HL-60/S4 treated with retinoic acid at 250 ng/mL for 4 days and 3 days (cell line): Measurements from ENCODE around the gene RNF227.

Source experiments
- in situ Hi-C: fragments of 300-500 bp; cut with MboI; formaldehyde crosslinking; loops from 2 replicates; pipeline ENCODE4 v1.7.0; 2022; ENCODE audit warnings: low sequenced_read_pairs

Gene RNF227

DNA sequence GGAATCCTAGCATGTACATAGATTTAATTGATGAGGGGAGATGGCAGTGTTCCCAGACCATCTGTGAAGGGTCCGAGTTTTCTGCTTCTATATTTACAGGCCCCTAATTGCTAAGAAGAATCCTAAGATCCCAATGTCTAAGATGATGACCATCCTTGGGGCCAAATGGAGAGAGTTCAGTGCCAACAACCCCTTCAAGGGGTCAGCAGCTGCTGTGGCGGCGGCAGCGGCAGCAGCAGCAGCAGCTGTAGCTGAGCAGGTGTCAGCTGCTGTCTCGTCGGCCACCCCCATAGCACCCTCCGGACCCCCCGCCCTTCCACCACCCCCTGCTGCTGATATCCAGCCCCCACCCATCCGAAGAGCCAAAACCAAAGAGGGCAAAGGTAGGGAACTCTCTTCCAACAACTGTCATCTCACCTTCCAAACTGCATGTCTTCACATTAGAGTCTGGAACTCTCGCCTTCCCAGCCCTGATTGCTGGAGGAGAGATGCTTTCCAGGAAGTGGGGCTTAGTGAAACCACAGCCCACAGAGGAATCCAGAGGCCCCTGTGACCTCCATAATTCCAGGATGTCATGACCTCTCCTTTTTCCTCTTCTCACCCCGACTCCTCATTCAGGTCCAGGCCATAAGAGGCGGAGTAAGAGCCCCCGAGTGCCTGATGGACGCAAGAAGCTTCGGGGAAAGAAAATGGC, 22.8 kb downstream of the RNF227 start:
- in situ Hi-C loops = no loop called here

DNA sequence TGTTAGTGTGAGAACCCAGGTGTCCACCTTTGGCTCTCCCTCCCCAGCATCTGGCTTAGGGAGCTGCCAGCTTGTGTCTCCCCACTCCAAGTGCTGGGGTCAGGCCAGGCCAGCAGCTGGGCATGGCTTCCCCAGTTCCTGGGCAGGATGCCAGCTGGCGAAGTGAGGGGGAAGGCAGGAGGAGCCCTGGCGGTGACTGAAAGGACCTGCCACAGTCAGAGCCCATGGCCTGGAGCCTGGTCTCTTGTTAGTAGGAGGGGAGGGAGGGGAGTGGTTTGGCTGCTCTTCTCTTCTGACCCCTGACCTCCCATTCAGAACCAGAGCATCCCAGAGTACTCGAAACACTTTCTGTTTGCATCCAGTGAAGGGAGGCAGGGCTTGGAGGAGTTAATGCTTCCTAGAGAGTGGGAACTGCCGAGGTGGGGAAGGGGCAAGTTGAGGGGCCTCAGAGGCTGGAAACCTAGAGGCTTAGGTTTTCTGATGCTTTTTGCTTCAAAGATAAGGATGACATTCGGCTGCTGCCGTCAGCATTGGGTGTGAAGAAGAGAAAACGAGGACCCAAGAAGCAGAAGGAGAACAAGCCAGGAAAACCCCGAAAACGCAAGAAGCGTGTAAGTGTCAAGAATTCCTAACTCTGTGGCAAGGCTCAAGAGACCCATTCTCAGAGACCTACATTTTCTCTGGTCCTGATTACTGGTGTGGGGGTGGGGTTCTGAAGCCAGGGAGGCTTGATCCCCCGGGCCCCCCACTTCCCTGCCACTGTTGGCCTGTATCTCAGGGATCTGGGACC, 26.7 kb downstream of the RNF227 start:
- in situ Hi-C loops = no loop called here

DNA sequence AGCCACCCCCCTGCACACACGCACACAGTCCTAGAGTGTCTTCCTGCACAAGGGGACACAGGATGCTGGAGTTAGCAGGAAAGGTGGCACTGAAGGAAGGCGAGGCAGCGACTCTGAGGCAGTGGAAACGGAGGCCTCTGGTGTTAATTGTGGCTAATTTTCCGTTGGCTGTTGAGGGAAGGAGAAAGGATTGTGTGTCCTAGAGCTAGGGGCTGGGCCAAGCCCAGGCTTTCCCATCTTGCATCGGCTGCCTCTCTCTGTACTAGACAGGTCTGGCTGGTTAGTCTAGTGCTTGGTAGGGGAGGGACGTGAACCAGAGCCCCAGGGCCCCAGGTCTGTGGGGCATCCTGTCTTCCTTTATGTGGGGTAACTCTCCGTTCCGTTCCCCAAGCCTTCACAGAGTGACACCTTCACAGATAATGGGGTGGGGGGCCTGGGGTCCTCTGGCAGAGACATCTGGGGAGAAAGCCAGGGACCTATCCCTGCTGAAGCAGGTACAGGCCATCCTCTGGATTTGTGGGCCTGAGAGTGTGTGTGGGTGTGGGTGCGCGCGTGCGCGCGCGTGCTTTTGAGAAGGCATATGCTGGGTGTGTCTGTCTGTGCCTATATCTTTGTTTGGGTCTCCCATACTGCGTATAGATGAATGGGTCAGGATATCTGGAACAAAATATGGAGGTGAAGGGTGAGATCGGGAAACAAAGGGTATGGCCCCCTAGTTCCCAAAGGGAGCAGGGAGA, 27.7 kb downstream of the RNF227 start, which contains the start of gene CHD3:
Gene CHD3, plus strand, starts transcription at position 606 of the 737 bp plus-strand sequence. CDS start 212 bp downstream, outside the sequence.
- in situ Hi-C loops = no loop called here

- in situ Hi-C loops = no loop called here
Measured at GRCh38 chr17:7887482-7888183, 28.5 kb downstream of the RNF227 start.

GRCh38 chr17:7887038-7887481, 29.0 kb downstream of the RNF227 start:
- in situ Hi-C loops = no loop called here

DNA sequence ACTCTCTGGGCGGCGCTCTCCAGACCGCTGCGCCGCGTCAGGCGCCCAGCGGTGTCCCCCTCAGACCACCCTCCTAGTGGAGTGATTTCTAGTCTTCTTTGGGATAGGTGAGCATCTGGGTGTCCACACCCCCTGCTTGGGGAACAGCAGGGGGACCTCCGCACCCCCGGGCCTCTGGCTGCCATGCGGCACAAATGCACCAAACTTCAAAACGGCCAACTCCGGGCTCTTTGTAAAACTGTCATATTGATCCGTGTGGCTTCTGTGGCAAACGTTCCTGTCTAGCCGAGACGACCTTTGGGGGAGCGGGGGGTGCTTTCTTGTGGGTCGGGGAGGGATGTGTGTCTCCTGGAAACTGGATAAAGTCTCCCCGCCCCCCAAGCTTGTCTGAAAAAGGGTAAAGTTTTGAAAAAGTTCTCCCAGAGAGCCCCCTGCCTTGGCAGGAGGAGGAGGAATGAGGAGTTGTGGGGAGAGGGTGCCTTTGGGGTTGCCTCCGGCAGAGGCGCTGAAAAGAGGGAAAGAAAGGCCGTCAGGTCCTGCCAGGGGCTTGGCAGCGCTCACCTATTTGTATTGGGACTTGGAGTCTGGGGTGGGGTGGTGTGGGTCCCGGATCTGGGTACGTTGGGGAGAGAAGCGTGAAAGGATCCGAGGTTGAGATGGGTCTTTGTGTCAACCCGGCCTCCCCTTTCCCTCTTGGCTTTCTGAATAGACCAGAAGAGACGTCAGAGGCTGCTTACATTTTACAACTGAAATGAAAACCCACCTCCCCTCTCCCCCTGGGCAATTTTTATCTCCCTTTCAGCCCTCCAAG, 29.7 kb downstream of the RNF227 start:
- in situ Hi-C loops = no loop called here

- in situ Hi-C loops = no loop called here
Measured at GRCh38 chr17:7885367-7886226, 30.5 kb downstream of the RNF227 start.

DNA sequence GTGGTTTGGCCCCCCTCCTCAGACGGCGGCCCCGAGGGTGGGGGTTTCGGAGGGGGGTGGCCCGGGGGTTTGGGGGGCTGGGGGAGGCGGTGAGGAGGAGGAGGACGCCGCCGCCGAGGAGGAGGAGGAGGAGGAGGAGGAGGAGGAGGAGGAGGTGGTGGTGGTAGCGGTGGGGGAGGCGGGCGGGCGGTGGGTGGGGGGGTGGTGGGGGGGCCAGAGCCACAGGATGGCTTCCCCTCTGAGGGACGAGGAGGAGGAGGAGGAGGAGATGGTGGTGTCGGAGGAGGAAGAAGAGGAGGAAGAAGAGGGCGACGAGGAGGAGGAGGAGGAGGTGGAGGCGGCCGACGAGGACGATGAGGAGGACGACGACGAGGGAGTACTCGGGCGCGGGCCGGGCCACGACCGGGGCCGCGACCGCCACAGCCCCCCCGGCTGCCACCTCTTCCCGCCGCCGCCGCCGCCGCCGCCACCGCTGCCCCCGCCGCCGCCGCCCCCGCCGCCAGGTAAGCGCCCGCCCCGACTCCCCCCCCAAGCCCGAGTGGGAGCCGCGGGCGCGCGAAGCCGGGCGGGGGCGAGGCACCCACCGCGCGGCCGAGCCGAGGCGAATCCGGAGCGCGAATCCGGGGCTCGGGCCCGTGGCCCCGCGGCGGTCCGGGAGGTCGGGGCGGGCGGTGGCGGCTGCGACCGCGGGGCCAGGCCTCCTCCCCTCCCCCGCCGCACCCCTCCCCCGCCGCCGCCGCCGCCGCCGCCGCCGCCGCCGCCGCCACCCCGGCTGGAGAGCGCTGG, 31.3 kb downstream of the RNF227 start:
- in situ Hi-C loops = no loop called here

- in situ Hi-C loops = no loop called here
Measured at GRCh38 chr17:7883781-7884386, 32.2 kb downstream of the RNF227 start.

DNA sequence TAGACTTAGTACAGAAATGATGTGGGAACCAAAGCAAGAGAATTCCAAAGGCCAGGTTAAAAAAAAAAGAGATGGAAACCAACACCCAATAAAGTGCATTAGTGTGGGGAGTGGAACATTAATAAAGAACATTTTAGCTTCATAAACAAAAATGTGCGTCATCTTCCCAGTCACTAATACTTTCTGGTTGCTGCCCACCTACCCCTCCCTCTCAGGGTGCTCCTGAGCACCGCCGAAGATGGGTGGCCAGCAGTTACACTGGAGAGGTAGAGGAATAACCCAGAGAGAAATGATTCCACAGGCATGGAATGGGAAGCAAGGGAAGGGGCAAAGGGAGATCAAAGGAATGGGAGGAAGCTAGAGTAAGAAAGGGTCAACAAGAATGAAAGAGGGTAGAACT, 33.5 kb downstream of the RNF227 start:
- in situ Hi-C loops = no loop called here

- in situ Hi-C loops = no loop called here
Measured at GRCh38 chr17:7882068-7882467, 34.0 kb downstream of the RNF227 start.

DNA sequence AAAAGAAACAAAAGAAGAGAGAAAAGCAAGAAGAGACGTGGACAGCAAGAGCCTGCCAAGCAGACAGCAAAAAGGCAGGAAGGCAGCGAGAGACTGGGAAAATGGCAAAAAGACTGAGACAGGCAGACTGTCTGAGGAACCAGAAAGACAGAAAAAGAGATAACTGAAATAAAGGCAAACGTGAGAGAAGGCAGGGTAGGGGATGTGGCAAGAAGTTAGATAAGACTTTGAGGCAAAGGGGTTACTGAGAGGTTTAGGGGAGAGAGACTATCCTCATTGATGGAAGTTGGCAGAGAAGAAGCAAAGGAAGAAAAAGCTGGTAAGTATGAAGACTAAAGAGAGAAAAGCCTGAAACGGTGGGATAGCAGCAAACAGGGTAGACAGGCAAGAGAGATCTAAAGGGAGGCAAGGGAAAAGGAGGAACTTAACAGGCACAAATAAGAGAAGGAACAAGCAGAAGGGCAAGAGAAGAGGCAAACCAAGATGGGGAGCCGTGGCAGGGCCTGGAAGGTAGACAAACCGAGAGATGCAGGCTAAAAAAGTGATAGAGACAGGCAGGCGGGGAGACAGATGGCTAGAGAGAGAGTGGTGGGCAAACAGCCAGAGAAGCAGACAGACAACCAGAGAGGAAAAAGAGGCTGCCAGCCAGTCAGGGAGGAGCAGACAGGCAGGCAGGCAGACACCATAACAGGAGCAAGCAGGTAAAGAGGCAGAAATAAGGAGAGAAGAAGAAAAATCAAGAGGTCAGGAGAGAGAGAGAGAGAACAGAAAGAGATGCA, 34.6 kb downstream of the RNF227 start:
- in situ Hi-C loops = no loop called here

DNA sequence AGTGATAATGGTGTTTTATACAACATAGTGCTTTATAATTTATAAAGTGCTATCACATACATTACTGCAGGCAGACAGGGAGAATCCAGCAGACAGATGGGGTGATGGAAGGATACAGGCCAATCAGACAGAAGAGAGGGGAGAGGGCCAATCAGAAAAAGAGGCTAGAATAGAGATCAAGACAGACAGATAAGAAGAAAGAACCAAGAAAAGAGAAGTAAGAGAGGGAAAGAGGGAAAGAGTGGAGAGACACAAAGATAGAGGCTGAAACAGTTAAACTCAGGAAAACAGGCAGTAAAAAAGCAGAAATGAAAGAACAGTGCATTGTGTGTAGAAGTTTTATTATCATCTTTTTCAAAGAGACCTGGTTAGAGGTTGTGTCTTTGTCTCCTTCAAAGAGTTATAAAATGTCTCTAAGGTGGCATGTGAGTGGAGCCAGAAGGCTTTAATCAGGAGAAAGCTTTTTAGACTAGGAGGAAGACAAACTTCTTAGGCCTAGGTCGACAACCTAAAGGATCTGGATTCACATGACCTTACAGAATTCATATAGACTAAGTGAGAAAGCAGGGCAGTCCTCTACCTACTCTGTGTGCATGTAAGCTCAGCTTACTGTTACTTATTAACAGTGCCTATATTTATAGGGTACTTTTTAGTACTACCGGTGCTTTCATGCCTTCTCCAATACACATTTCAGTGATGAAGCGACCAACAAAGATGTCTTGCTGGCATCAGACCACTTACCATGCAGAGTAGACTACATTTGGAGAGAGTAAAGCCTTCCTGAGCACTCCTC, 35.8 kb downstream of the RNF227 start:
- in situ Hi-C loops = no loop called here

GRCh38 chr17:7878234-7878633, 37.9 kb downstream of the RNF227 start:
- in situ Hi-C loops = no loop called here

- in situ Hi-C loops = no loop called here
Measured at GRCh38 chr17:7875804-7876370, 40.2 kb downstream of the RNF227 start.

DNA sequence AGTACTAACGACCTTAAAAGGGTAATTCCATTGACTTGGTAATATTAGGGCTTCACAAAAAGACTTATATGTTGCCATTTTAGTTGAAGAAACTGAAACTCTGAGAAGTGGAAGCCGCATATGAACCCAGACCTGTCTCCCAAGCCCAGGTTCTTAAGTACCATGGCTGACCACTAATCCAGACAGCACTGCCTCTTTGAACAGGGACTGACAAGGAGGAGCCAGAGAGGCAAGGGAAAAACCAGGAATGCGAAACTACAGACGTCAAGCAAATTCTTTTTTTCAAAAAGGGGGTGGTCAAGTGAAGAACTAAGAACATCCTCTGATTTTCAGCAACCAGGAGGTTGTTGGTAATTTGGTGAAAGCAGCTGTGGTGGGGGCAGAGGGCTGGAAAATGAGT, 43.0 kb downstream of the RNF227 start:
- in situ Hi-C loops = no loop called here
